ENCODE results near the gene KIF26B. TPM values are rescaled to one million over a fixed set of nuclear protein-coding genes. Genes with fewer than 3 reads are reported as not detected.

KIF26B gene
- total and polyA plus RNA-seq, 2 experiments from 2014 or later, result 2.5 to 8.0 TPM

- Histone ChIP-seq H3K27ac (no peak overlapping the region), H3K4me1 (ENCODE audit: insufficient read depth) (peaks cover 11% of the 10 kb centered on the region; the same call in 1 of the 2 replicates), H4K20me1 (ENCODE audit: insufficient read depth) (no peaks in the 10 kb centered on the region)
Observed at GRCh38 chr1:245588116-245588639, 433.4 kb downstream of the KIF26B start.

GRCh38 chr1:245589316-245589715, 434.5 kb downstream of the KIF26B start:
- no peaks in the 10 kb centered on the region for H4K20me1 ChIP-seq (ENCODE audit: insufficient read depth)
- no peak for DNase-seq
- H3F3A ChIP-seq (ENCODE audit: insufficient read depth), result peaks cover 9% of the 10 kb centered on the region; the same call in 1 of the 2 replicates
- no peak overlapping the region for H3K27ac ChIP-seq
- H3K79me2 ChIP-seq (ENCODE audit: insufficient read depth), result no peaks in the 10 kb centered on the region
- TF ChIP-seq EZH2 (IDR thresholded peaks at IDR 0.05; ENCODE audit: insufficient read depth, poor library complexity, severe bottlenecking), result no peak
- no peak for TF ChIP-seq EZH2phosphoT487 (IDR thresholded peaks at IDR 0.05; ENCODE audit: insufficient read depth, low read depth)
- H3K4me2 ChIP-seq (ENCODE audit: unreplicated experiment), result no peak overlapping the region
- H2AFZ ChIP-seq, result no peak overlapping the region; the same call in 1 of the 2 replicates
- no peaks in the 10 kb centered on the region for H3K9me3 ChIP-seq (ENCODE audit: low read depth)
- H3K9ac ChIP-seq, result no peak overlapping the region
- in situ Hi-C loops (cut with MboI), result no loop called here
- no peaks in the 10 kb centered on the region for H3K27me3 ChIP-seq (replicated peaks; ENCODE audit: insufficient read depth)
- no peak overlapping the region for H3K4me3 ChIP-seq
- WGBS, 2 experiments (ENCODE audit: low coverage in 1 of 2, low lambda C conversion rate in 2 of 2, missing lambda C conversion rate in 2 of 2), result 75 to 80% methylated on average over 12 of the region's 12 CpGs
- no peaks in the 10 kb centered on the region for H3K9me2 ChIP-seq (ENCODE audit: insufficient read depth)
- peaks cover 9% of the 10 kb centered on the region; the same call in 1 of the 2 replicates for H3K4me1 ChIP-seq (ENCODE audit: insufficient read depth)
- no peaks in the 10 kb centered on the region for H3K36me3 ChIP-seq (ENCODE audit: low read depth)

More at GRCh38 chr1:245588116-245588639, 433.4 kb downstream of the KIF26B start:
- Histone ChIP-seq H3K27me3 (replicated peaks; ENCODE audit: insufficient read depth) (no peaks in the 10 kb centered on the region), H3K79me2 (ENCODE audit: insufficient read depth) (no peaks in the 10 kb centered on the region), H3K9me2 (ENCODE audit: insufficient read depth) (no peaks in the 10 kb centered on the region), H3K9me3 (ENCODE audit: low read depth) (no peaks in the 10 kb centered on the region), H3K9ac (no peak overlapping the region), H2AFZ (no peak overlapping the region), H3K4me2 (ENCODE audit: unreplicated experiment) (no peak overlapping the region), H3F3A (ENCODE audit: insufficient read depth) (peaks cover 9% of the 10 kb centered on the region; the same call in 1 of the 2 replicates), H3K4me3 (no peak overlapping the region), H3K36me3 (ENCODE audit: low read depth) (no peaks in the 10 kb centered on the region)
- in situ Hi-C loops (cut with MboI), result no loop called here
- DNase-seq, result no peak
- TF ChIP-seq EZH2 (IDR thresholded peaks at IDR 0.05; ENCODE audit: insufficient read depth, poor library complexity, severe bottlenecking) (no peak), EZH2phosphoT487 (IDR thresholded peaks at IDR 0.05; ENCODE audit: insufficient read depth, low read depth) (no peak)
- WGBS, 2 experiments (ENCODE audit: low coverage in 1 of 2, low lambda C conversion rate in 2 of 2, missing lambda C conversion rate in 2 of 2), result 78 to 79% methylated on average over 10 of the region's 10 CpGs

- H4K20me1 ChIP-seq (ENCODE audit: insufficient read depth), result no peaks in the 10 kb centered on the region
- H3K4me2 ChIP-seq (ENCODE audit: unreplicated experiment), result no peak overlapping the region
- DNase-seq, result no peak
- WGBS, 2 experiments (ENCODE audit: low coverage in 1 of 2, low lambda C conversion rate in 2 of 2, missing lambda C conversion rate in 2 of 2), result 49 to 58% methylated on average over 14 to 26 of the region's 26 CpGs
- peaks cover 9% of the 10 kb centered on the region; the same call in 1 of the 2 replicates for H3F3A ChIP-seq (ENCODE audit: insufficient read depth)
- no peaks in the 10 kb centered on the region for H3K9me3 ChIP-seq (ENCODE audit: low read depth)
- H3K36me3 ChIP-seq (ENCODE audit: low read depth), result no peaks in the 10 kb centered on the region
- H3K9ac ChIP-seq, result no peak overlapping the region
- no peak overlapping the region for H3K27ac ChIP-seq
- TF ChIP-seq EZH2 (IDR thresholded peaks at IDR 0.05; ENCODE audit: insufficient read depth, poor library complexity, severe bottlenecking) (no peak), EZH2phosphoT487 (IDR thresholded peaks at IDR 0.05; ENCODE audit: insufficient read depth, low read depth) (no peak)
- H3K9me2 ChIP-seq (ENCODE audit: insufficient read depth), result no peaks in the 10 kb centered on the region
- H3K27me3 ChIP-seq (replicated peaks; ENCODE audit: insufficient read depth), result no peaks in the 10 kb centered on the region
- peaks cover 5% of the 10 kb centered on the region; the same call in 1 of the 2 replicates for H3K4me1 ChIP-seq (ENCODE audit: insufficient read depth)
- no peaks in the 10 kb centered on the region for H3K79me2 ChIP-seq (ENCODE audit: insufficient read depth)
- no peak overlapping the region; the same call in 1 of the 2 replicates for H2AFZ ChIP-seq
- no peak overlapping the region for H3K4me3 ChIP-seq
- in situ Hi-C loops (cut with MboI), result no loop called here
Observed at GRCh38 chr1:245589906-245590305, 435.1 kb downstream of the KIF26B start.

- DNase-seq, result no peak
- H3K79me2 ChIP-seq (ENCODE audit: insufficient read depth), result no peaks in the 10 kb centered on the region
Observed at GRCh38 chr1:245590726-245591125, 435.9 kb downstream of the KIF26B start.

More at GRCh38 chr1:245590726-245591125, 435.9 kb downstream of the KIF26B start:
- Histone ChIP-seq H3K4me1 (ENCODE audit: insufficient read depth) (no peaks in the 10 kb centered on the region), H3F3A (ENCODE audit: insufficient read depth) (peaks cover 5% of the 10 kb centered on the region; the same call in 1 of the 2 replicates), H3K4me2 (ENCODE audit: unreplicated experiment) (no peak overlapping the region), H3K36me3 (ENCODE audit: low read depth) (no peaks in the 10 kb centered on the region), H3K4me3 (no peak overlapping the region), H2AFZ (no peak overlapping the region), H3K9me2 (ENCODE audit: insufficient read depth) (no peaks in the 10 kb centered on the region), H3K27ac (no peak overlapping the region), H4K20me1 (ENCODE audit: insufficient read depth) (no peaks in the 10 kb centered on the region), H3K9ac (no peak overlapping the region), H3K9me3 (ENCODE audit: low read depth) (no peaks in the 10 kb centered on the region), H3K27me3 (replicated peaks; ENCODE audit: insufficient read depth) (no peaks in the 10 kb centered on the region)
- WGBS, 2 experiments (ENCODE audit: low coverage in 1 of 2, low lambda C conversion rate in 2 of 2, missing lambda C conversion rate in 2 of 2), result 59 to 62% methylated on average over 4 of the region's 4 CpGs
- TF ChIP-seq EZH2phosphoT487 (IDR thresholded peaks at IDR 0.05; ENCODE audit: insufficient read depth, low read depth) (no peak), EZH2 (IDR thresholded peaks at IDR 0.05; ENCODE audit: insufficient read depth, poor library complexity, severe bottlenecking) (no peak)
- in situ Hi-C loops (cut with MboI), result no loop called here

Data from GM23248 (cell line).